Heart left ventricle (tissue), 13 donors: ENCODE measurements around the gene PCED1B.

Experiments used
- POLR2A ChIP-seq, 2 donors: fragments of 450-650 bp; IDR thresholded peaks; one replicate each; pipeline ENCODE4 v1.6.1; 2017; ENCODE audit warnings: antibody characterized with exemption in 2 of 2, mild to moderate bottlenecking in 2 of 2, moderate library complexity in 2 of 2
- TF ChIP-seq, protein P1 (sequence below), 12 donors: fragments of 200-600 bp; sonication (generic) in 4 of 12; IDR thresholded peaks; one replicate each; pipeline versions ENCODE4 v1.5.0 to v1.8.0; 2018 to 2022; ENCODE audit warnings: antibody characterized with exemption in 12 of 12, mild to moderate bottlenecking in 5 of 12
- donor health status: ischemic (EF 13 %, LVEDD 7.1; RV severe dilation, severe dysfunction).
- donor health status: DM: no; HTN: yes; CAD: no.
- donor health status: DM: no; HTN: no; CAD: no.
- donor health status: ischemic (EF 25% LVEDD 6.9; RV normal size, moderate dysfunction).
- donor health status: ischemic (EF 25% LVEDD 5.7; RV mildly dilated, moderate dysfunction).
- donor health status: ischemic (EF 35%, LVEDD 5.7; RV mildly dilated, moderate dysfunction).
- donor health status: nonischemic (EF 11% LVEDD 7.7; RV severe dilation, severe dysfunction).
- donor health status: DM: yes; HTN: yes; CAD: no.
- donor health status: PGD.
- donor health status: ischemic (EF 29% LVEDD 5.4; RV normal size, mild dysfunction).
- donor health status: nonischemic (EF 23%, LVEDD 6.1; RV moderate dilation, normal function).

- TF ChIP-seq, protein P1, sequence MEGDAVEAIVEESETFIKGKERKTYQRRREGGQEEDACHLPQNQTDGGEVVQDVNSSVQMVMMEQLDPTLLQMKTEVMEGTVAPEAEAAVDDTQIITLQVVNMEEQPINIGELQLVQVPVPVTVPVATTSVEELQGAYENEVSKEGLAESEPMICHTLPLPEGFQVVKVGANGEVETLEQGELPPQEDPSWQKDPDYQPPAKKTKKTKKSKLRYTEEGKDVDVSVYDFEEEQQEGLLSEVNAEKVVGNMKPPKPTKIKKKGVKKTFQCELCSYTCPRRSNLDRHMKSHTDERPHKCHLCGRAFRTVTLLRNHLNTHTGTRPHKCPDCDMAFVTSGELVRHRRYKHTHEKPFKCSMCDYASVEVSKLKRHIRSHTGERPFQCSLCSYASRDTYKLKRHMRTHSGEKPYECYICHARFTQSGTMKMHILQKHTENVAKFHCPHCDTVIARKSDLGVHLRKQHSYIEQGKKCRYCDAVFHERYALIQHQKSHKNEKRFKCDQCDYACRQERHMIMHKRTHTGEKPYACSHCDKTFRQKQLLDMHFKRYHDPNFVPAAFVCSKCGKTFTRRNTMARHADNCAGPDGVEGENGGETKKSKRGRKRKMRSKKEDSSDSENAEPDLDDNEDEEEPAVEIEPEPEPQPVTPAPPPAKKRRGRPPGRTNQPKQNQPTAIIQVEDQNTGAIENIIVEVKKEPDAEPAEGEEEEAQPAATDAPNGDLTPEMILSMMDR (IDR thresholded peaks at IDR 0.05) = peak in 9 of 12 donors; percentile 21 to 56 (median 36)
- no peak for TF ChIP-seq POLR2A (IDR thresholded peaks at IDR 0.05)
These were observed at the start of gene PCED1B, which contains the start of gene AMIGO2 for GRCh38 chr12:47079468-47079980.
